Stimulated activated CD8-positive, alpha-beta memory T cell treated with anti-CD3 and anti-CD28 coated beads, Interleukin-7, amount 100 ng/mL, for 24 hours (primary cell): ENCODE measurements around the gene YIPF3.
"Not testable (repeated sequence)": the region's sequence is repeated elsewhere in the genome, so short reads cannot be mapped to it uniquely, and the experiment has no call there.

Experiments used
- DNase-seq: peaks from one replicate; pipeline ENCODE4 v3.0.0-alpha.2; 2020; ENCODE audit warnings: low read depth

Gene YIPF3

GRCh38 chr6:43516697-43517504, at the start of gene YIPF3, which contains the start of gene POLR1C:
TSS of gene YIPF3 (minus strand) at chr6:43516926. CDS start at chr6:43516807, 119 bp downstream.
TSS of gene POLR1C (plus strand) at chr6:43517089. CDS start at chr6:43517110, 21 bp downstream.
- peak; percentile 95 for DNase-seq

- DNase-seq = no peak
These were observed 42.6 kb upstream of the YIPF3 start for GRCh38 chr6:43559328-43559727.

GRCh38 chr6:43557620-43558019, 40.9 kb upstream of the YIPF3 start:
- DNase-seq = not testable (repeated sequence)

- no peak for DNase-seq
These were observed 30.5 kb upstream of the YIPF3 start for GRCh38 chr6:43547222-43547621.

DNA sequence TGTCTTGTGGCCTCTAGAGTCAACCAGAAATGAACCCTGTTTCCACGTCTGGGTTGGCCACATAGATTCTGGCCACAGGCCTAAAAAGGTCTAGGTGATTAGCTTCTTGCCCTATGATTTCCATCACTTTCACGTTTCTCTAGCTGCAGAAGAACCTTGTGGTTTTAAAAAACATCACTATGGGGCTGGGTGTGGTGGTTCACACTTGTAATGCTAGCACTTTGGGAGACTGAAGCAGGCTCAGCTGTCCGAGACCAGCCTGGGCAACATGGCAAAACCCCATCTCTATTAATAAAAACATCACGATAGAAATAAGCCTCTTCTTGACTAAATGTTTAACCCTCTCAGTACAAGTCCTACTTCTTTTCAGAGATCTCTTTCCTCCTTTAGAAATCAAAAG, 27.7 kb upstream of the YIPF3 start:
- no peak for DNase-seq

DNA sequence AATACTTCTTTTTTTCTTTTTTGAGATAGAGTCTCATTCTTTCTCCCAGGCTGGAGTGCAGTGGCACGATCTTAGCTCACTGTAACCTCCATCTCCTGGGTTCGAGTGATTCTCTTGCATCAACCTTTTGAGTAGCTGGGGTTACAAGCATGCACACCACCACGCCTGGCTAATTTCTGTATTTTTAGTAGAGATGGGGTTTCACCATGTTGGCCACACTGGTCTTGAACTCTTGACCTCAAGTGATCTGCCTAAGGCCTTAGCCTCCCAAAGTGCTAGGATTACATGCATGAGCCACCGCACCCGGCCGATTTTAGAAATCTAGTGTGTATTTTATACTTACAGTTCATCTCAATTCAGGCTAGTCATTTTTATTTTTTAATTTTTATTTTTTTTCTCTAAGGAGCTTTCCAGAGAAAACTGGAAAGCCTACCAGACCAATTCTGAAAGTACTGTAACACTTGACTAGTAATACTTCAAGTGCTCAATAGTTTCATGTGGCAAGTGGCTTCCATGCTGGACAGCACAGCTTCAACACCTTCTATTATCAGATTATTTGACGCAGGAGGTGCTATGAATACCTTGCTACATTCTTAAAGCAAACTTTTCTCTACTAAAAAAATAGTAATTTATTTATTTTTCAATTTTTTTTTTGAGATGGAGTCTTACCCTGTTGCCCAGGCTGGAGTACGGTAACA, 25.2 kb upstream of the YIPF3 start:
- DNase-seq = no peak

DNA sequence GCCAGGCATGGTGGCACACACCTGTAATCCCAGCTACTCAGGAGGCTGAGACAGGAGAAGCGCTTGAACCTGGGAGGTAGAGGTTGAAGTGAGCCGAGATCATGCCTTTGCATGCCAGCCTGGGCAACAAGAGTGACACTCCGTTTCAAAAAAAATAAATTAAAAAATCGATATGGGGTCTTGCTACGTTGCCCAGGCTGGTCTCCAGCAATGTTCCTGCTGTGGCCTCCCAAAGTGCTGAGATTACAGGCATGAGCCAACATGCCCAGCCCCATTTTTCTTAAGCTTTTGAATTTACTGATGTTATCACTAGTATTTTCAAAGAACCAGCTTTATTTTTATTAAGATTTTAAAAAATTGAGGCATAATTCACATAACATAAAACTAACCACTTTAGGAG, 23.8 kb upstream of the YIPF3 start:
- DNase-seq = no peak

DNA sequence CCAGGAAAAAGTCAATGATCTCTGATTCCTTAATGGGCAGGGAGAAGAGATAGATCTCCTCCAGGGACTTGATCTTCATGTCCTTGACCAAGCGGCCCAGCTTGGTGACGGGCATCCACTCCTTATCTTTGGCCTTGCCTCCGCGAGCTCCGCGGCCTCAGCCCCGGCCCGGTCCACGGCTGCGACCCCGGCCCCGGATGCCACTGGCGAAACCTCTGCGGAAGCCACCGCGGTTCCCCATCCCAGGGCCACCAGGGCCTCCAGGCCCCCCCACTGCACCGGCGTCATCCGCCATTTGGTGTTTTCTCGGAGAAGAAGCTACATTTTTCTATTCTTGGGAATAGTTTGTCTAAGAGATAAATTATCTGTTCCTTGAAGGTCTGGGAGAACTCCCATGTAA, 22.7 kb upstream of the YIPF3 start:
- DNase-seq = not testable (repeated sequence)

- not testable (repeated sequence) for DNase-seq
These were observed 22.3 kb upstream of the YIPF3 start for GRCh38 chr6:43538986-43539385.

GRCh38 chr6:43532201-43532600, 15.5 kb upstream of the YIPF3 start:
- no peak for DNase-seq

- no peak for DNase-seq
These were observed 7.8 kb upstream of the YIPF3 start for GRCh38 chr6:43524483-43524961.

- DNase-seq = no peak
These were observed 6.6 kb upstream of the YIPF3 start for GRCh38 chr6:43523284-43523683.

DNA sequence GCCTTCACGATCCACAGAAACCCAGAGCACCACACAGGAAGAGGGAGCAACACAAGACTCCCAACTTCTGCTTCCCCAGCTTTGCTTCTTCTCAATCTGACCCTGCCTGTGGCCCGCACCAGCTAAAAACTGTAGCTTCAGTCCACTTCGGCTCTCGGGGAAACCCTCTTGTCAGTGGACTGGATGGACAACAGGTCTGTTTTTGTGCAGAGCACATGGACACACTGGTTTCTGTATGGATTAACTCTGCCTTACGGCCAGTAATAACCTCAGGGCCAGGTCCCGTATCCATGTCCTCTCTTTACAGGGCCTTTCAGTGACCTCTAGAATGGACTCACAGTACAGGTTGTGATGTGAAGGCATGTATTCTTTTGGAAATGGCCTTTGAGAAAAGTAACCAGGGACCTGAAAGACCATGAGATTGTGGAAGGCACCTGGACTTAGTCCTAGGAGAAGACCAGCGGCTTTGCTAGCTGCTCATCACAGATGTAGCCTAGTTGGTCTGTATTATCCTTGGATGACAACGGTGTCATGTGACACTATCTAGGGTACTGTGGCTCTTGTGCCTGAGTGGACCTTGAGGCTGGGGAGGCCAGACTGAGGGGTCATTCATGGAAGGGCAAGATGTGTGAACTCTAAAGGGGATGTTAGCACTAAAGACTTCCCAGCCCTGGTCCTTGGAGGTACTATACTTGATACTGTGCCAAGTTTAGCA, 6.0 kb upstream of the YIPF3 start:
- DNase-seq = no peak

- no peak for DNase-seq
These were observed 5.1 kb upstream of the YIPF3 start for GRCh38 chr6:43521836-43522235.

DNA sequence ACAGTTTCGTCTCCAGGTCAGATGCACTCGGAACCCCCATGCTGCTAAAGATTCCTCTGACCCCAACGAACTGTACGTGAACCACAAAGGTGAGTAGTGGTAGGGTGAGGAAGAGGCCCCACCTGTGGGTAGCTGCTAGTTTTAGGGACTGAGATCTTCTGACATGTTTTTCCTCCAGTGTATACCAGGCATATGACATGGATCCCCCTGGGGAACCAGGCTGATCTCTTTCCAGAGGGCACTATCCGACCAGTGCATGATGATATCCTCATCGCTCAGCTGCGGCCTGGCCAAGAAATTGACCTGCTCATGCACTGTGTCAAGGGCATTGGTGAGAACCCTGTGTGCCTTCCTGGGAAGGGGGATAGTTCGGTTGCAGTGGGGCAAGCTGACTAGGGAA, 3.4 kb upstream of the YIPF3 start:
- no peak for DNase-seq

DNA sequence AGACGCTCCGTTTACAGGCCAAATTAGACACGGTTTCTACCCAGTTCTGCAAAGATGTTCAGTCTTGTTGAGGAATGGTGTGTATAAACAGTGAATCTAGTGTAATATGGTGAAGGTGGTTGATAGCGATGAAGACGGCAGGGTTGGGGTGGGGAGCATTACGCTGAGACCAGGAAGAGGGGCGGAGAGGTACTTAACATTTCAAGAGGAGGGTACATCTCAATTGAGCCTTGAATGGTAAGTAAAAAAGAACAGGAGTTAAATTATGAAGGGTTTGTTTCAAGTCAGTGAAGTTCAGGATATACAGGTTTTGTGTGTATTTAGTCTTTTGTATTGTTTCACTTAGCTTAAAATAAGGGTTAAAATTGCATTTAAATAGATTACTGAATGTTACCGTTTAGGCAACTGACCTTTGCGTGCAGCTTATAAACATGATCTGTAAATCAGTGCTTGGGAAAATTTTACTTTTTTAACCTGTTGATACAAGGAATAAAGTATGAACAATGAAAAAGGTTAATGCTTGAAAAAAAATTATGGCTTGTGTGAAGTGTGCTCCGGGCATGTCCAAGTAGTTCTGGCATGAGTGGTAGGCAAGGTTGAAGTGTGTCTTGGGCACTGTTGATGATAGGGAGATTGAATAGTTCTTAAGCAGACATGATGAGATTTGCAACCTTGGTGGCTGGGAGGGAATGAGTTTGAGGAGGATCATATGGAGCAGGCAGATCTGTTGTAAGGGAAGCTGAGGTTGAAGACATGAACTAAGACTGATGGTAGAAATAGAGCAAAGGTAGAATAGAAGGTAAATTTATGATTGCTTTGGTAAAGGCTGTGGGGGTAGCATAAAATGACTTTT, 1.0 kb upstream of the YIPF3 start:
- no peak for DNase-seq

DNA sequence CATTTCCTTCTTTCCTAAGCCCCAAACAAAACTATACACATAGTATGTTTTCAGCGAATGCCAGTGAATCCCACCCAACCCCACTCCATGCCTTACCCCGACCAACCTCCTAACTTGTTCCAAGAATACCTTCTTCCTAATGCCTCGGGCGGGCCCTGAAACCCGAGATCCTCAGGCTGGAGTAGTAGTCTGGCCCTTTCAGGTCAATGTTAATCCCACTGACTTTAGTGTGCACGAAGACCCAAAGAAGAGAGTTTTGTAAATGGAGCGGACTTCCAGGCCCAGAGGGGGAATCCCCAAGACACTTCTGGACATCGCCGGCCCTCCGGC, 394 bp downstream of the YIPF3 start:
- no peak for DNase-seq

DNA sequence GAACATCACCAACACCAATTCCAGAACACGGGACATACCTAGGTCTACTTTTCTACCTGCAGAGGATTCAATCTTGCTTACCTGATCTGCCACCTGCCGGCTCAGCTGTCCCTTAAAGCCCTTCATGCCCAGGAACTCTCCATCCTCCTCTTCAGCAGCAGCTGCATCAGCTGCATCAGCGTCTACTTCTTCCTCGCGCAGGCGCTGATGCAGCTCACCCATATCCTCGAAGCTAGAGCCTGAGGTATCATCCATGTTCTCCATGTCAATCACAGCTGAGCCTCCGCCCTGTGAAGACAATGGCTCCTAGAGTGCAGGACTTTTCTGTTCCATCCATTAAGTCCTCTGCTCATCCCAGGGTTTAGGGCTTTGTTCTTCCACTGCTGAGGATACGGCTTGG, 918 bp downstream of the YIPF3 start:
- DNase-seq = no peak

GRCh38 chr6:43511824-43512415, 4.8 kb downstream of the YIPF3 start:
- DNase-seq = no peak

GRCh38 chr6:43510827-43511163, 5.9 kb downstream of the YIPF3 start:
- DNase-seq = no peak

DNA sequence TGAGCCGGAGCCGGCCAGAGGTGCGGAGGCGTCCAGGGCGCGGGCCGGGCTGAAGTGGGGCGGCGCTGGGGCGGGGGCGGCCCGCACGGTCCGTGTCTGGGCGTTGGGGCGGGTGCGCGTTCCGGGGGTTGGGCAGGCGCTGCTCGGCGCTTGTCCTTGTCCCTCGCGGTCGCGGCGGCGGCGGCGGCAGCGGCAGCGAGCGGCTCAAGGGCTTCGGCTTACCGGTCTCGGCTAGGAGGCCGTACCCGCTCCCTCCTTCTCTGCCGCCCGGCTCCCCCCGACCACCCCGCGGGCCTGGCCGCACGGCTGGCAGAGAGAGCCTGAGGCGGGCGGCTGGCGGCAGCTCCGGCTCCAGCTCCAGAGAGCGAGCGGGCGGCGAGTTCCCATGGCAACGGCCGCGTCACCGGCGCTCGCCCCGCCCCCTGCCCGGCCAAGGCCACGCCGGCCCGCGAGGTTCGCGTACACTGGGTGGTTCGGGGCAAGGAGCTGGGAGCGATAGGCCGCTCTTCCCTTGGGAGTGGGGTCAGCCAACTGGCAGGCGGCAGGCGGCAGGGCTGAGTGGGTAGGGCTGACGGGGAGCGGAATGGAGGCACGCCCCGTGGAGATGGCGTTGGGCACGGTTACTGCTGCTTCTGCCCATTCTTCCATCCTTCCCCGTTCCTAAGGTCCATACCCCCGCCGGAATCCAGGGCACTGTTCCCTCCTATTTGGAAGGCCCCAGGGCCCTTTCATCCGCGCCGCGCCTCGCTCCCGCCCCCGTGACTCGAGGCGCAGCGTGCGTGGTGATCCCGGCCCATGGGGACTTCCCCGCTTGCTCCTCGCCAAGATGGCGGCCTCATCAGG, 6.5 kb downstream of the YIPF3 start, which contains the start of gene LRRC73:
TSS of gene LRRC73 (minus strand) at position 363 of the 843 bp plus-strand sequence. CDS start 561 bp downstream, outside the sequence.
- peak; percentile 56 for DNase-seq
